HFFc6 (cell line): ENCODE measurements around the gene TMEM14C. TPM values are rescaled to one million over a fixed set of nuclear protein-coding genes. Genes with fewer than 3 reads are reported as not detected.
"Not testable (repeated sequence)": the region's sequence is repeated elsewhere in the genome, so short reads cannot be mapped to it uniquely, and the experiment has no call there.

ENCODE experiments used
- DNase-seq: peaks from one replicate; pipeline ENCODE4 v3.0.0-alpha.2; 2018
- H3K27ac Mint-ChIP-seq: 2 replicates; pipeline ENCODE4 v1.8.0; 2020; ENCODE audit warnings: mild to moderate bottlenecking, mixed read lengths
- H3K27me3 Mint-ChIP-seq: 2 replicates; pipeline ENCODE4 v1.8.0; 2021; ENCODE audit warnings: mild to moderate bottlenecking, moderate library complexity, mixed read lengths; ENCODE audit not compliant: insufficient read depth
- H3K36me3 Mint-ChIP-seq: 2 replicates; pipeline ENCODE4 v1.8.0; 2021; ENCODE audit warnings: low read depth, mixed read lengths
- H3K4me1 Mint-ChIP-seq: 2 replicates; pipeline ENCODE4 v1.8.0; 2020; ENCODE audit warnings: low read depth, mixed read lengths
- H3K4me3 Mint-ChIP-seq: 2 replicates; pipeline ENCODE4 v1.8.0; 2020; ENCODE audit warnings: mild to moderate bottlenecking, moderate library complexity, mixed read lengths
- H3K9me3 Mint-ChIP-seq: 2 replicates; pipeline ENCODE4 v1.8.0; 2020; ENCODE audit warnings: mild to moderate bottlenecking, mixed read lengths
- total RNA-seq, 6 experiments: library from RNA; stranded (reverse); fragmentation: NEBNext Ultra II Directional; extraction: Animal tissue kit (Norgen Biotek cat#: 25700); gene quantifications; 2 replicates in 1 of 6; 3 replicates in 5 of 6; pipeline ENCODE4 v1.2.3, GENCODE V29; 2021
- TF ChIP-seq, protein P1 (sequence below): fragments of 200-600 bp; sonication (generic); IDR thresholded peaks from 2 replicates; pipeline ENCODE4 v1.5.0; 2021; ENCODE audit warnings: antibody characterized with exemption, mild to moderate bottlenecking

The TMEM14C gene
- total RNA-seq, 6 experiments from 2014 or later, result 140 to 158 (median 145) TPM

DNA sequence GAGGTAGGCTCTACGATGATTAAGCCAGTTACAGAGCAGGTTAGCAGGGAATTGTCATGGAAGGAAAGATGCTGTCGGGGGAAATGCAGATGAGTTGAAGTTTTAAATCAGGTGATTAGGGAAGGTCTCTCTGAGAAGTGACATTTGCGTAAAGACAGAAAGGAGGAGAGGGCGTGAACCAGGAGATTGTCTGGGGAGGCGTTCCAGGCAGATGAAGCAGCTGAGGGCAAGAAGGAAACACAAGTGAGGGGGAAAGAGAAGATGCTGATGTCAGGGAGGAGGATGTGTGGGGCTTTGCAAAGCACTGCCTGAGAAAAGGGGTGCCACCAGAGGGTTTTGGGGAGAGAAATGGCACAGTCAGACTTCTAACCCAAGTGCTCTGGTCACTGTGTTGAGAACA lies 22.2 kb downstream of the TMEM14C start:
- Mint-ChIP-seq H3K4me3 (no peak overlapping the region), H3K36me3 (peaks cover 16% of the 10 kb centered on the region), H3K27me3 (no peaks in the 10 kb centered on the region), H3K27ac (no peak overlapping the region), H3K9me3 (no peaks in the 10 kb centered on the region), H3K4me1 (peaks cover 28% of the 10 kb centered on the region)
- DNase-seq, result no peak
- TF ChIP-seq, protein P1, sequence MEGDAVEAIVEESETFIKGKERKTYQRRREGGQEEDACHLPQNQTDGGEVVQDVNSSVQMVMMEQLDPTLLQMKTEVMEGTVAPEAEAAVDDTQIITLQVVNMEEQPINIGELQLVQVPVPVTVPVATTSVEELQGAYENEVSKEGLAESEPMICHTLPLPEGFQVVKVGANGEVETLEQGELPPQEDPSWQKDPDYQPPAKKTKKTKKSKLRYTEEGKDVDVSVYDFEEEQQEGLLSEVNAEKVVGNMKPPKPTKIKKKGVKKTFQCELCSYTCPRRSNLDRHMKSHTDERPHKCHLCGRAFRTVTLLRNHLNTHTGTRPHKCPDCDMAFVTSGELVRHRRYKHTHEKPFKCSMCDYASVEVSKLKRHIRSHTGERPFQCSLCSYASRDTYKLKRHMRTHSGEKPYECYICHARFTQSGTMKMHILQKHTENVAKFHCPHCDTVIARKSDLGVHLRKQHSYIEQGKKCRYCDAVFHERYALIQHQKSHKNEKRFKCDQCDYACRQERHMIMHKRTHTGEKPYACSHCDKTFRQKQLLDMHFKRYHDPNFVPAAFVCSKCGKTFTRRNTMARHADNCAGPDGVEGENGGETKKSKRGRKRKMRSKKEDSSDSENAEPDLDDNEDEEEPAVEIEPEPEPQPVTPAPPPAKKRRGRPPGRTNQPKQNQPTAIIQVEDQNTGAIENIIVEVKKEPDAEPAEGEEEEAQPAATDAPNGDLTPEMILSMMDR, result no peak

DNA sequence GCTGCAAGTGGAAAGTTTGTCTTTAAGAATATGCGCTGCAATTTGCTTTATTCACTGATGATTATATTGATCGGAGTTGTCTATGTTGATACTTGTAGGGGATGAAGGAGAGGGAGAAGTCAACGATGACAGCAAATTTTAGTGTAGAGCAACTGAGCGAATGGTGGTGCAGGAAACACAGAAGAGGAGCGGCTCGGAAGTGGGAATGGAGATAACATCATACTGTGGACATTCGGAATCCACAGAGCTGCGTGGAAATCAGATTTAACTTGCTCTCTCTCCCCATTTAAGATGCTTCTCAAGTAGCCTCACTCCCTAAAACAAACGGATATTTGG lies 24.0 kb downstream of the TMEM14C start:
- Mint-ChIP-seq H3K27me3 (peaks cover 2% of the 10 kb centered on the region; the same call in 1 of the 2 replicates), H3K27ac (peak overlapping the region; percentile 58), H3K4me3 (peak overlapping the region; percentile 97), H3K9me3 (no peaks in the 10 kb centered on the region), H3K36me3 (peaks cover 19% of the 10 kb centered on the region), H3K4me1 (peaks cover 30% of the 10 kb centered on the region)
- TF ChIP-seq, protein P1, result no peak
- DNase-seq, result no peak

DNA sequence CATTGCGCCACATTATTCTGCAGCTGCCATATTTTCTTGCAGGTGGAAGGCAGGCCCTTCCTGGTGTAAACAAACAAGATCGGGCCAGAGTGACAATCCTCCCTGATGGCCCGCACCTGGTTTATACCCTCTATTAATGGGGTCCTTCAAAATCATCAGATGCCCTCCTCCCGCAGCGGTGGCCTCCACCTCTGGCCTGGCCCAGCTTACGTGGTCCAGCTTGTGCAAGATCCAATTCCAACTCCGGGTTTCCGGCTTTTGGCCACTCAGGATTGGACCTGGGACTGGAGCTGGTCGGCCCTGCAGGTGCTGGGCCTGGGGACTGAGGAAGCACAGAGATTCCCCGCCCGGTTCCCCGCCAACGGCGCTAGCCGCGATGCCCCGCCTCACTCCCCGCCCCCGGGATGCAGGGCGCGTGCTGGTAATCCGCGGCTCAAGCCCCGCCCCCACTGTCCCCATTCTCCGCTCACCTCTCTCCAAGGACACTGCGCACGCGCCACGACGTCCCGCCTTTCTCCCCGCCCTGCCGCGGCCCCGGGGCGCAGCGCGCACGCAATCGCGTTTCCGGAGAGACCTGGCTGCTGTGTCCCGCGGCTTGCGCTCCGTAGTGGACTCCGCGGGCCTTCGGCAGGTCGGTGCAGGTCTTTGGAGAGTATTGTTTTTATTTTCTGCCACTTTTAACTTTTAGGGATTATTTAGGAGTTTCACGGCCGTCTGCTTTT lies 24.5 kb downstream of the TMEM14C start, which contains the start of gene TMEM14B:
Gene TMEM14B (plus strand): TSS at position 555 of the 722 bp plus-strand sequence. CDS start 1,441 bp downstream, outside the sequence.
- peaks cover 16% of the 10 kb centered on the region for H3K36me3 Mint-ChIP-seq

DNA sequence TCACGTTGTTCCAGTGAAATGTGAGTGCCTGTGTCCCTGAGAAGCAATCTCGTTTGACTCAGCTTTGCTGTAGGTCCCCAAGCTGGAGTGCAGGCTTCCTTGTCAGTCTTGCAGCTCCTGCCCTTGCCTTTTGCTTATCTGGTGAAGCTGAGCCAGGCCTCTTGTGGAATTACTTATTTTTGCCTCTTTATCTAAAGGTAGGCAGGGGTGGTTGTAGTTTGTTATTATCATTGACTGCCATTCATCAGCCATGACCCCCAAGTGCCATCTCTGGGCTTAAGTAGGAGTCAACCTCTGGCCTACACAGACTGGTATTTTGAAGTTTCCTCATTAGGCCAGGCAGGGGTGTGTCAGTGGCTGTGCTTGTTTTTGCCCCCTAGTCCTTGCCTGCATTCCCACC lies 26.9 kb downstream of the TMEM14C start:
- H3K27ac Mint-ChIP-seq, result 0 out of 2 replicates have a peak overlapping the region, but pooled peaks have one; percentile 49
- TF ChIP-seq, protein P1, result no peak
- H3K4me1 Mint-ChIP-seq, result peaks cover 30% of the 10 kb centered on the region
- H3K27me3 Mint-ChIP-seq, result peaks cover 2% of the 10 kb centered on the region; the same call in 1 of the 2 replicates
- H3K9me3 Mint-ChIP-seq, result no peaks in the 10 kb centered on the region
- H3K36me3 Mint-ChIP-seq, result peaks cover 24% of the 10 kb centered on the region
- no peak for DNase-seq
- H3K4me3 Mint-ChIP-seq, result peak overlapping the region; percentile 97

More for the DNA sequence above, 24.5 kb downstream of the TMEM14C start, which contains the start of gene TMEM14B:
- TF ChIP-seq, protein P1, result no peak
- Mint-ChIP-seq H3K27me3 (peaks cover 2% of the 10 kb centered on the region; the same call in 1 of the 2 replicates), H3K27ac (peak within 1 kb of the TSS; percentile 92), H3K9me3 (no peaks in the 10 kb centered on the region), H3K4me1 (peaks cover 30% of the 10 kb centered on the region), H3K4me3 (peak within 1 kb of the TSS; percentile 97)
- DNase-seq, result peak; percentile 93

DNA sequence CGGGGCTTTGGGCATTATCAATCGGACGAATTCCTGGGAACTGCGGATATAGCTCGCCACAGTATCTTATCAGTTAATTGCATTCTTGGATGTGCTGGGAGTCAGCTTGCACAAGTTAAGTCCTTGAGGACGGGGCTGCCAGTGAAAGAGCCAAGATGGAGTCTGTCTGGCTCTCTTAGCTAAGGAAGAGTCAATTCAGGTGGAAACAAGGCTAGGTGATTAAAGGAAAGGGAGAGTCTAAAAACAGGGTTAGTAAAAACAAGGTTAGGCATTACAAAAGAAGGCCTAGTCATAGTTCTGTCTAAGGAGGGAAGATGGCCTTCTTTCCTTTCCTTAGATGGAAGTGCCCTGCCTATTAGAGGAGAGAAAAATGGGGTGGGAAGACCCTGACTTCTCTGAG lies 27.7 kb downstream of the TMEM14C start:
- Mint-ChIP-seq H3K4me1 (peaks cover 30% of the 10 kb centered on the region), H3K36me3 (peaks cover 30% of the 10 kb centered on the region)
- not testable (repeated sequence) for H3K9me3 Mint-ChIP-seq, H3K4me3 Mint-ChIP-seq, H3K27ac Mint-ChIP-seq, DNase-seq, H3K27me3 Mint-ChIP-seq

DNA sequence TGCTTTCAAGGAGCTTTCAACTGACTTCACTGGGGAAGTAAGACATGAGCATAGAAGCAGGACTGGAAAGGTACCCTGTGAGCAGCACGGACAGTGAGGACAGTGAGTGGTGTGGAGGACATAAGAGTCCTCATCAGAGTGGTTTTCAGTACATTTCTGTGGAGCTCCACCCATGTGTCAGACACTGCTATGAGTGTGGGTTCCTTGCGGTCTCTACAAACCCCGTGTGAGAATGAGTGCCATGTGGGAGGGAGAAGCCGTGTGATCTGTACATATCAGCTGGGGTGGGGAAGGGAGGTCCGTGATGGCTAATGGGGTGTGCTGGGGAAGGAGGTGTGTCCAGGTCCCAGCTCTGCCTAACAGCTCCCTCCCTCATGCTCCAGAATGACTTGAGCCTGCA lies 28.9 kb downstream of the TMEM14C start:
- peaks cover 26% of the 10 kb centered on the region for H3K4me1 Mint-ChIP-seq

More for the DNA sequence above, 28.9 kb downstream of the TMEM14C start:
- peaks cover 39% of the 10 kb centered on the region for H3K36me3 Mint-ChIP-seq
- H3K27me3 Mint-ChIP-seq, H3K4me3 Mint-ChIP-seq, H3K9me3 Mint-ChIP-seq, H3K27ac Mint-ChIP-seq, DNase-seq: not testable (repeated sequence)
